H1 (cell line): ENCODE results near the gene ARHGEF26. TPM values are rescaled to one million over a fixed set of nuclear protein-coding genes. Genes with fewer than 3 reads are reported as not detected.

ENCODE experiments used
- CTCF ChIA-PET: fragments of 300-600 bp; sonication (Branson Sonifier 250); formaldehyde crosslinking; loops from one replicate; lab custom pipeline; 2021; ENCODE audit not compliant: partially characterized antibody; lab: Charles Lee
- POLR2A ChIA-PET: fragments of 300-600 bp; sonication (Branson Sonifier 250); formaldehyde crosslinking; loops from one replicate; lab custom pipeline; 2021; ENCODE audit warnings: inconsistent platforms; ENCODE audit not compliant: partially characterized antibody; lab: Charles Lee
- DNase-seq, 2 experiments: peaks; one replicate each; pipeline versions ENCODE4 v3.0.0 to v3.0.0-alpha.2; 2010 to 2022; ENCODE audit warnings: low spot score in 2 of 2, low read depth in 1 of 2, mixed read lengths in 1 of 2
- FAIRE-seq: peaks from 2 replicates; lab custom pipeline; 2011; peaks lifted over from hg19 to GRCh38; lab: Jason Lieb, UNC
- H2AFZ ChIP-seq: 2 replicates; pipeline ENCODE4 v1.8.1; 2012; ENCODE audit warnings: low read length, inconsistent platforms
- H2AK5ac ChIP-seq: 2 replicates; pipeline ENCODE4 v1.6.1; 2013; ENCODE audit warnings: low read depth, low read length
- H2BK120ac ChIP-seq: replicated peaks from 2 replicates; pipeline ENCODE3; 2013; ENCODE audit warnings: low read depth, low read length, inconsistent platforms
- H2BK12ac ChIP-seq: 2 replicates; pipeline ENCODE4 v1.6.1; 2013; ENCODE audit warnings: low read depth, low read length
- H2BK15ac ChIP-seq: 2 replicates; pipeline ENCODE4 v1.6.1; 2013; ENCODE audit warnings: low read length
- H2BK20ac ChIP-seq: 2 replicates; pipeline ENCODE4 v1.6.1; 2013; ENCODE audit warnings: low read length
- H2BK5ac ChIP-seq: 2 replicates; pipeline ENCODE4 v1.6.1; 2013; ENCODE audit warnings: low read depth, low read length
- H3K14ac ChIP-seq: 2 replicates; pipeline ENCODE4 v1.6.1; 2013; ENCODE audit warnings: inconsistent platforms; ENCODE audit not compliant: insufficient read length
- H3K18ac ChIP-seq: 2 replicates; pipeline ENCODE4 v1.6.1; 2013; ENCODE audit warnings: low read length; ENCODE audit errors: extremely low read depth
- H3K23ac ChIP-seq: 2 replicates; pipeline ENCODE4 v1.6.1; 2013; ENCODE audit warnings: inconsistent platforms; ENCODE audit not compliant: insufficient read length
- H3K23me2 ChIP-seq: 2 replicates; pipeline ENCODE4 v1.6.1; 2013; ENCODE audit warnings: low read depth, low read length
- H3K27ac ChIP-seq: 2 replicates; pipeline ENCODE4 v1.6.1; 2011; ENCODE audit warnings: low read depth, low read length, inconsistent platforms
- H3K27me3 ChIP-seq, 4 experiments: replicated peaks in 1 of 4; 1 replicate in 1 of 4; 2 replicates in 3 of 4; pipeline versions ENCODE4 v1.6.1 to v1.8.1; 2011 to 2013; ENCODE audit warnings: low read length in 3 of 4, mild to moderate bottlenecking in 3 of 4, inconsistent platforms in 2 of 4, mixed read lengths in 2 of 4, moderate library complexity in 1 of 4; ENCODE audit not compliant: control insufficient read depth in 3 of 4, insufficient read depth in 3 of 4; ENCODE audit errors: extremely low read depth in 1 of 4
- H3K36me3 ChIP-seq, 4 experiments: 2 replicates each; pipeline versions ENCODE4 v1.6.1 to v1.8.1; 2011 to 2013; ENCODE audit warnings: mild to moderate bottlenecking in 4 of 4, low read length in 3 of 4, moderate library complexity in 2 of 4, control low read depth in 1 of 4, inconsistent platforms in 1 of 4; ENCODE audit not compliant: insufficient read depth in 4 of 4, control insufficient read depth in 2 of 4
- H3K4ac ChIP-seq: replicated peaks from 2 replicates; pipeline ENCODE3; 2013; ENCODE audit warnings: low read length, low read depth, mixed read lengths, inconsistent platforms; ENCODE audit not compliant: insufficient read length
- H3K4me1 ChIP-seq, 4 experiments: replicated peaks in 1 of 4; 1 replicate in 1 of 4; 2 replicates in 3 of 4; pipeline versions ENCODE4 v1.6.1 to v1.8.1; 2011 to 2013; ENCODE audit warnings: low read length in 3 of 4, inconsistent platforms in 2 of 4, mixed read lengths in 1 of 4; ENCODE audit not compliant: insufficient read depth in 4 of 4, control insufficient read depth in 3 of 4
- H3K4me2 ChIP-seq, 2 experiments: 2 replicates each; pipeline versions ENCODE4 v1.6.1 to v1.8.1; 2011 to 2013; ENCODE audit warnings: low read depth in 2 of 2, low read length in 2 of 2, control low read depth in 1 of 2, inconsistent platforms in 1 of 2, mild to moderate bottlenecking in 1 of 2; ENCODE audit not compliant: insufficient read depth in 1 of 2
- H3K4me3 ChIP-seq, 4 experiments: fragments of 200-600, 300-600 bp in 1 of 4; sonication (generic), shearing (Covaris generic), sonication (Bioruptor Twin) in 1 of 4; 2 replicates each; pipeline versions ENCODE4 v1.5.1 to v1.8.1; 2011 to 2016; ENCODE audit warnings: low read length in 4 of 4, low read depth in 3 of 4, control low read depth in 2 of 4, inconsistent platforms in 2 of 4, mild to moderate bottlenecking in 2 of 4, mixed read lengths in 1 of 4, moderate library complexity in 1 of 4; ENCODE audit not compliant: insufficient read depth in 2 of 4; ENCODE audit errors: extremely low read depth in 1 of 4
- H3K56ac ChIP-seq: replicated peaks from 2 replicates; pipeline ENCODE3; 2013; ENCODE audit warnings: low read depth, mild to moderate bottlenecking, mixed read lengths, low read length, inconsistent platforms; ENCODE audit not compliant: insufficient read length
- H3K79me1 ChIP-seq: 2 replicates; pipeline ENCODE4 v1.6.1; 2013; ENCODE audit warnings: low read depth, low read length, control low read depth
- H3K79me2 ChIP-seq, 2 experiments: 2 replicates each; pipeline versions ENCODE4 v1.6.1 to v1.8.1; 2012 to 2013; ENCODE audit warnings: low read length in 2 of 2, mild to moderate bottlenecking in 2 of 2, inconsistent platforms in 1 of 2; ENCODE audit not compliant: insufficient read depth in 2 of 2, control insufficient read depth in 1 of 2
- H3K9ac ChIP-seq, 4 experiments: replicated peaks in 1 of 4; 1 replicate in 1 of 4; 2 replicates in 3 of 4; pipeline versions ENCODE4 v1.6.1 to v1.8.1; 2011 to 2013; ENCODE audit warnings: low read depth in 3 of 4, low read length in 3 of 4, control low read depth in 2 of 4, mild to moderate bottlenecking in 2 of 4, moderate library complexity in 2 of 4, inconsistent platforms in 1 of 4; ENCODE audit errors: extremely low read depth in 1 of 4
- H3K9me3 ChIP-seq, 2 experiments: 2 replicates each; pipeline versions ENCODE4 v1.6.1 to v1.8.1; 2012 to 2013; ENCODE audit warnings: mild to moderate bottlenecking in 2 of 2, moderate library complexity in 2 of 2, control low read depth in 1 of 2, inconsistent platforms in 1 of 2, low read depth in 1 of 2, low read length in 1 of 2, mixed read lengths in 1 of 2; ENCODE audit not compliant: insufficient read depth in 2 of 2
- H4K20me1 ChIP-seq, 2 experiments: replicated peaks in 1 of 2; 2 replicates each; pipeline versions ENCODE3 to v1.8.1; 2011 to 2013; ENCODE audit warnings: inconsistent platforms in 2 of 2, low read length in 2 of 2, mild to moderate bottlenecking in 1 of 2; ENCODE audit not compliant: insufficient read depth in 2 of 2, control insufficient read depth in 1 of 2
- H4K5ac ChIP-seq: 2 replicates; pipeline ENCODE4 v1.6.1; 2013; ENCODE audit warnings: low read length, low read depth, mixed read lengths, inconsistent platforms; ENCODE audit not compliant: insufficient read length
- H4K8ac ChIP-seq: 2 replicates; pipeline ENCODE4 v1.8.0; 2013; ENCODE audit warnings: mild to moderate bottlenecking, moderate library complexity, low read length, inconsistent platforms; ENCODE audit not compliant: insufficient read depth; ENCODE audit errors: extremely low read depth
- H4K91ac ChIP-seq: replicated peaks from 2 replicates; pipeline ENCODE3; 2013; ENCODE audit warnings: low read length, mixed read lengths, inconsistent platforms; ENCODE audit not compliant: insufficient read length
- ATF3 ChIP-seq: IDR thresholded peaks from 2 replicates; pipeline ENCODE4 v1.6.1; 2011; ENCODE audit warnings: low read depth, mild to moderate bottlenecking, low read length; ENCODE audit not compliant: insufficient read depth
- CREB1 ChIP-seq: IDR thresholded peaks from 2 replicates; pipeline ENCODE4 v1.6.1; 2012; ENCODE audit warnings: inconsistent platforms
- E2F6 ChIP-seq: IDR thresholded peaks from 2 replicates; pipeline ENCODE4 v1.6.1; 2012; ENCODE audit warnings: inconsistent platforms
- SP4 ChIP-seq: IDR thresholded peaks from 2 replicates; pipeline ENCODE4 v1.6.1; 2012; ENCODE audit warnings: low read length, inconsistent platforms
- polyA plus RNA-seq, 7 experiments: library from polyadenylated mRNA; depleted of rRNA in 3 of 7; stranded (reverse) in 5 of 7; unstranded in 2 of 7; fragments of >200 nt in 5 of 7; fragments of 200-250 nt in 2 of 7; gene quantifications; 1 replicate in 5 of 7; 2 replicates in 1 of 7; 4 replicates in 1 of 7; pipeline versions ENCODE4 v1.2.1 to v1.2.3, GENCODE V29; 2011 to 2013; ENCODE audit warnings: missing spikeins in 2 of 7, mixed read lengths in 2 of 7
- total RNA-seq: library from RNA; stranded (reverse); fragmentation: NEBNext Ultra II Directional; extraction: Animal tissue kit (Norgen Biotek cat#: 25700); gene quantifications from 2 replicates; pipeline ENCODE4 v1.2.1, GENCODE V29; 2021

The ARHGEF26 gene
- total and polyA plus RNA-seq, 2 of the 8 experiments (the other 6 are each of a cell fraction or from before 2014, with no cell fraction given) = 3.1 to 15.6 TPM

GRCh38 chr3:154182975-154183374 lies 61.8 kb downstream of the ARHGEF26 start:
- FAIRE-seq = no peak

More at GRCh38 chr3:154182975-154183374, 61.8 kb downstream of the ARHGEF26 start:
- TF ChIP-seq CREB1 (no peak), ATF3 (no peak), SP4 (no peak), E2F6 (no peak)
- Histone ChIP-seq H4K8ac (no peak overlapping the region), H3K36me3 (no peaks in the 10 kb centered on the region), H3K79me2 (no peaks in the 10 kb centered on the region), H2AFZ (no peak overlapping the region), H4K91ac (no peak overlapping the region), H3K9ac (no peak overlapping the region), H3K4ac (no peak overlapping the region), H3K18ac (no peak overlapping the region), H3K56ac (no peak overlapping the region), H3K14ac (no peak overlapping the region), H3K9me3 (no peaks in the 10 kb centered on the region), H2BK12ac (no peak overlapping the region), H3K27ac (no peak overlapping the region), H2BK20ac (no peak overlapping the region), H2AK5ac (no peak overlapping the region), H3K4me3 (no peak overlapping the region), H3K27me3 (no peaks in the 10 kb centered on the region), H3K23ac (no peak overlapping the region), H4K5ac (no peak overlapping the region), H2BK120ac (no peak overlapping the region), H3K23me2 (no peaks in the 10 kb centered on the region), H3K4me2 (no peak overlapping the region), H2BK5ac (no peak overlapping the region), H2BK15ac (no peak overlapping the region), H3K79me1 (no peaks in the 10 kb centered on the region; the same call in 1 of the 2 replicates), H3K4me1 (peaks cover 0 to 3% (median 0%) of the 10 kb centered on the region in 4 experiments; a peak in 1 of 7 replicates), H4K20me1 (no peaks in the 10 kb centered on the region)
- POLR2A ChIA-PET = no interaction called here
- DNase-seq = no peak
- CTCF ChIA-PET = interaction anchor here (0.6 kb wide), 1 partner anchor 46 kb away, joined by 4 read pairs; no protein-coding TSS in a partner anchor
